A549 (cell line): ENCODE data around the gene RAPGEF5. TPM values are rescaled to one million over a fixed set of nuclear protein-coding genes. Genes with fewer than 3 reads are reported as not detected.

Experiments used
- ATAC-seq, 2 experiments: fragments of 200-7000 bp in 1 of 2; fragments of >200 bp in 1 of 2; cut with Nextera tagmentation in 1 of 2; cut with Tn5 transposase in 1 of 2; 3 replicates each; pipeline versions ENCODE4 v1.8.0 to v1.9.1; 2018 to 2020; ENCODE audit warnings: mild to moderate bottlenecking in 1 of 2, moderate library complexity in 1 of 2
- CTCF ChIA-PET: fragments of 300-600 bp; sonication (Branson Sonifier 250); formaldehyde crosslinking; extraction: SDS; loops from one replicate; lab custom pipeline; 2021; ENCODE audit warnings: antibody characterized with exemption, inconsistent platforms; lab: Yijun Ruan, JAX
- POLR2A ChIA-PET: fragments of 350-600 bp; formaldehyde crosslinking; extraction: SDS; loops from one replicate; lab custom pipeline; 2021; ENCODE audit warnings: antibody characterized with exemption, inconsistent platforms; lab: Yijun Ruan, JAX
- DNase-seq, 2 experiments: peaks; one replicate each; pipeline versions ENCODE4 v3.0.0 to v3.0.0-alpha.2; 2011 to 2016; ENCODE audit warnings: low read depth in 1 of 2, low spot score in 1 of 2
- FAIRE-seq: peaks from 2 replicates; lab custom pipeline; 2011; peaks lifted over from hg19 to GRCh38; lab: Jason Lieb, UNC
- H3K27ac ChIP-seq, 2 experiments: fragments of >200 bp; sonication (Bioruptor Twin); formaldehyde crosslinking; 3 replicates each; pipeline ENCODE4 v1.5.1; 2016 to 2017
- H3K4me1 ChIP-seq: fragments of >200 bp; sonication (Bioruptor Twin); formaldehyde crosslinking; 3 replicates; pipeline ENCODE4 v1.6.1; 2016
- H3K4me2 ChIP-seq: fragments of >200 bp; sonication (Bioruptor Twin); formaldehyde crosslinking; 3 replicates; pipeline ENCODE4 v1.6.1; 2016
- H3K4me3 ChIP-seq: fragments of >200 bp; sonication (Bioruptor Twin); formaldehyde crosslinking; 3 replicates; pipeline ENCODE4 v1.5.1; 2016
- H3K9me3 ChIP-seq: fragments of >200 bp; sonication (Bioruptor Twin); formaldehyde crosslinking; 3 replicates; pipeline ENCODE4 v1.6.1; 2016
- CHD4 ChIP-seq: fragments of 200-600 bp; sonication (generic); IDR thresholded peaks from 2 replicates; pipeline ENCODE4 v1.6.1; 2016; ENCODE audit warnings: antibody characterized with exemption, mild to moderate bottlenecking, borderline replicate concordance
- CTCF ChIP-seq: fragments of >200 bp; sonication (Bioruptor Twin); formaldehyde crosslinking; IDR thresholded peaks from 3 replicates; pipeline ENCODE4 v1.5.1; 2016
- FOXS1 ChIP-seq: fragments of 250-450 bp; sonication (Bioruptor Pico); IDR thresholded peaks from 2 replicates; pipeline ENCODE4 v1.5.0; 2020; ENCODE audit warnings: mild to moderate bottlenecking, moderate library complexity
- HDAC2 ChIP-seq: fragments of 200-600 bp; sonication (generic); IDR thresholded peaks from 2 replicates; pipeline ENCODE4 v1.6.1; 2016
- HES2 ChIP-seq: fragments of >200 bp; sonication (Bioruptor Twin); formaldehyde crosslinking; IDR thresholded peaks from 2 replicates; pipeline ENCODE4 v1.6.1; 2016
- HOXB13 ChIP-seq: fragments of 250-450 bp; sonication (Bioruptor Pico); IDR thresholded peaks from 2 replicates; pipeline ENCODE4 v1.5.0; 2020; ENCODE audit warnings: low read depth, mild to moderate bottlenecking, moderate library complexity
- JUN ChIP-seq, 2 experiments: fragments of >200 bp; sonication (Bioruptor Twin); formaldehyde crosslinking; IDR thresholded peaks; 2 replicates in 1 of 2; 3 replicates in 1 of 2; pipeline ENCODE4 v1.6.1; 2016 to 2017
- JUNB ChIP-seq: fragments of >200 bp; sonication (Bioruptor Twin); formaldehyde crosslinking; IDR thresholded peaks from 2 replicates; pipeline ENCODE4 v1.6.1; 2016
- MAX ChIP-seq: IDR thresholded peaks from 2 replicates; pipeline ENCODE4 v1.6.1; 2012
- MYC ChIP-seq: IDR thresholded peaks from 2 replicates; pipeline ENCODE4 v1.6.1; 2012; ENCODE audit warnings: mild to moderate bottlenecking, inconsistent platforms, low read length, improper control_type of control experiment, borderline replicate concordance
- NPAS2 ChIP-seq: fragments of 250-450 bp; sonication (Bioruptor Pico); IDR thresholded peaks from 2 replicates; pipeline ENCODE4 v1.8.0; 2022; ENCODE audit warnings: mild to moderate bottlenecking, moderate library complexity, borderline replicate concordance
- PHF8 ChIP-seq: fragments of 200-600 bp; sonication (generic); IDR thresholded peaks from 2 replicates; pipeline ENCODE4 v1.6.1; 2016; ENCODE audit warnings: low read depth, mild to moderate bottlenecking, antibody characterized with exemption, moderate library complexity, borderline replicate concordance
- REST ChIP-seq: fragments of 200-600 bp; sonication (generic); IDR thresholded peaks from 2 replicates; pipeline ENCODE4 v1.6.1; 2016; ENCODE audit warnings: antibody characterized with exemption, mild to moderate bottlenecking, moderate library complexity
- RFX5 ChIP-seq: fragments of 450-650 bp; IDR thresholded peaks from 2 replicates; pipeline ENCODE4 v1.7.1; 2014; ENCODE audit warnings: antibody characterized with exemption, mild to moderate bottlenecking, moderate library complexity
- SREBF2 ChIP-seq: fragments of 450-650 bp; IDR thresholded peaks from 2 replicates; pipeline ENCODE4 v1.6.1; 2014; ENCODE audit warnings: mild to moderate bottlenecking, moderate library complexity
- TFCP2L1 ChIP-seq: fragments of 250-450 bp; sonication (Bioruptor Pico); IDR thresholded peaks from 2 replicates; pipeline ENCODE4 v1.5.0; 2021; ENCODE audit warnings: mild to moderate bottlenecking
- ZC3H11A ChIP-seq: fragments of 450-650 bp; IDR thresholded peaks from 2 replicates; pipeline ENCODE4 v1.6.1; 2014; ENCODE audit warnings: antibody characterized with exemption, mild to moderate bottlenecking
- ZFP36 ChIP-seq: fragments of 450-650 bp; IDR thresholded peaks from 2 replicates; pipeline ENCODE4 v1.6.1; 2014; ENCODE audit warnings: borderline replicate concordance; ENCODE audit not compliant: partially characterized antibody
- WGBS: methylation state at CpG from one replicate; pipeline ENCODE4 v1.1.6; 2017; ENCODE audit errors: missing lambda C conversion rate; 5-methylcytosine and 5-hydroxymethylcytosine counted together
- polyA plus RNA-seq, 4 experiments: library from polyadenylated mRNA; depleted of rRNA in 3 of 4; stranded (reverse); fragments of >200 nt; fragmentation: RNase III in 1 of 4; extraction: RNeasy Plus Mini Kit Qiagen cat#74134 plus additional on column Dnase treatment in 1 of 4; gene quantifications; 2 replicates in 3 of 4; 3 replicates in 1 of 4; pipeline ENCODE4 v1.2.3, GENCODE V29; 2011 to 2017

The RAPGEF5 gene
- polyA plus RNA-seq, 2 of the 4 experiments (the other 2 are of a cell fraction) = 0.03 to 0.14 TPM

- FAIRE-seq (no peak), ATAC-seq (no peak), DNase-seq (no peak)
- CTCF ChIA-PET = interaction anchor here (2.7 kb wide), 1 partner anchor 15 kb away, joined by 13 read pairs; no protein-coding TSS in a partner anchor
- TF ChIP-seq CTCF (no peak), HDAC2 (no peak), CHD4 (no peak), ZC3H11A (no peak), REST (no peak), SREBF2 (no peak), RFX5 (no peak), ZFP36 (no peak), JUNB (no peak), MAX (no peak), HOXB13 (CRISPR knock-in tag) (no peak)
- Histone ChIP-seq H3K4me2 (no peak overlapping the region), H3K9me3 (no peaks in the 10 kb centered on the region), H3K27ac (no peak overlapping the region), H3K4me1 (no peaks in the 10 kb centered on the region), H3K4me3 (no peak overlapping the region)
- POLR2A ChIA-PET = no interaction called here
- WGBS = 45% methylated on average over 3 of the region's 3 CpGs
Measured at GRCh38 chr7:22124941-22125340, 232.0 kb downstream of the RAPGEF5 start.

GRCh38 chr7:22123139-22123538 lies 233.8 kb downstream of the RAPGEF5 start:
- H3K4me2 ChIP-seq = no peak overlapping the region
- no peaks in the 10 kb centered on the region for H3K4me1 ChIP-seq
- ChIA-PET CTCF (interaction anchor here (2.7 kb wide), 1 partner anchor 13 kb away, joined by 13 read pairs; no protein-coding TSS in a partner anchor), POLR2A (no interaction called here)
- no peaks in the 10 kb centered on the region for H3K9me3 ChIP-seq
- ATAC-seq (no peak), DNase-seq (no peak)
- no peak overlapping the region for H3K27ac ChIP-seq
- no peak overlapping the region for H3K4me3 ChIP-seq
- 11% methylated on average over 5 of the region's 5 CpGs for WGBS
- no peak for TF ChIP-seq CHD4
- TF ChIP-seq MYC = no peak
- no peak for TF ChIP-seq PHF8
- no peak for TF ChIP-seq JUN (IDR thresholded peaks at IDR 0.05)
- no peak for TF ChIP-seq HES2
- no peak for TF ChIP-seq NPAS2 (CRISPR knock-in tag)
- no peak for TF ChIP-seq TFCP2L1 (CRISPR knock-in tag)
- no peak for TF ChIP-seq FOXS1 (CRISPR knock-in tag)
- no peak for TF ChIP-seq RFX5
- TF ChIP-seq, all 56 proteins: peak for 0
- no peak for FAIRE-seq
